HEK293 (cell line): ENCODE results near the gene C10orf67.
A peak's percentile ranks its signal among the peaks of the same experiment; 100 is the strongest.

Experiments used
- GLIS1 ChIP-seq: fragments of 450-650 bp; formaldehyde crosslinking; IDR thresholded peaks from 2 replicates; pipeline ENCODE4 v1.5.1; 2016; ENCODE audit warnings: missing biosample characterization, missing genetic modification characterization
- HOXA7 ChIP-seq: sonication (generic); formaldehyde crosslinking; IDR thresholded peaks from 2 replicates; pipeline ENCODE4 v1.8.1; 2022; ENCODE audit warnings: missing genetic modification reagents, borderline replicate concordance
- KLF16 ChIP-seq: fragments of 450-650 bp; formaldehyde crosslinking; IDR thresholded peaks from 2 replicates; pipeline ENCODE4 v1.5.1; 2017; ENCODE audit warnings: missing biosample characterization, missing genetic modification characterization
- OVOL3 ChIP-seq: fragments of 450-650 bp; formaldehyde crosslinking; IDR thresholded peaks from 2 replicates; pipeline ENCODE4 v1.5.1; 2016; ENCODE audit warnings: missing biosample characterization, missing genetic modification characterization
- TRIM28 ChIP-seq: IDR thresholded peaks from 2 replicates; pipeline ENCODE4 v1.6.1; 2011; ENCODE audit warnings: low read length, control low read depth, borderline replicate concordance
- WT1 ChIP-seq: fragments of 450-650 bp; formaldehyde crosslinking; IDR thresholded peaks from 2 replicates; pipeline ENCODE4 v1.5.1; 2016; ENCODE audit warnings: missing biosample characterization, missing genetic modification characterization
- ZBTB8A ChIP-seq: fragments of 450-650 bp; formaldehyde crosslinking; IDR thresholded peaks from 2 replicates; pipeline ENCODE4 v1.5.1; 2016; ENCODE audit warnings: missing biosample characterization, missing genetic modification characterization
- ZNF175 ChIP-seq: fragments of 450-650 bp; formaldehyde crosslinking; IDR thresholded peaks from 2 replicates; pipeline ENCODE4 v1.5.1; 2016; ENCODE audit warnings: missing biosample characterization, missing genetic modification characterization
- ZNF211 ChIP-seq: fragments of 450-650 bp; formaldehyde crosslinking; IDR thresholded peaks from 2 replicates; pipeline ENCODE4 v1.5.1; 2016; ENCODE audit warnings: low read depth, missing biosample characterization, missing genetic modification characterization
- ZNF223 ChIP-seq: fragments of 450-650 bp; formaldehyde crosslinking; IDR thresholded peaks from 2 replicates; pipeline ENCODE4 v1.5.1; 2016; ENCODE audit warnings: missing biosample characterization, missing genetic modification characterization
- ZNF302 ChIP-seq: fragments of 450-650 bp; formaldehyde crosslinking; IDR thresholded peaks from 2 replicates; pipeline ENCODE4 v1.5.1; 2016; ENCODE audit warnings: missing biosample characterization, missing genetic modification characterization, low read depth
- ZNF350 ChIP-seq: fragments of 450-650 bp; formaldehyde crosslinking; IDR thresholded peaks from 2 replicates; pipeline ENCODE4 v1.5.0; 2017; ENCODE audit warnings: missing biosample characterization, mild to moderate bottlenecking, missing genetic modification characterization
- ZNF391 ChIP-seq: fragments of 450-650 bp; formaldehyde crosslinking; IDR thresholded peaks from 2 replicates; pipeline ENCODE4 v1.5.1; 2016; ENCODE audit warnings: low read depth, missing biosample characterization, missing genetic modification characterization, borderline replicate concordance
- ZNF394 ChIP-seq: fragments of 450-650 bp; formaldehyde crosslinking; IDR thresholded peaks from 2 replicates; pipeline ENCODE4 v1.5.1; 2016; ENCODE audit warnings: missing biosample characterization, missing genetic modification characterization, mild to moderate bottlenecking, moderate library complexity, borderline replicate concordance
- ZNF426 ChIP-seq: fragments of 450-650 bp; formaldehyde crosslinking; IDR thresholded peaks from 2 replicates; pipeline ENCODE4 v1.5.1; 2017; ENCODE audit warnings: missing biosample characterization, missing genetic modification characterization, mild to moderate bottlenecking, inconsistent platforms, moderate library complexity
- ZNF501 ChIP-seq: fragments of 450-650 bp; formaldehyde crosslinking; IDR thresholded peaks from 2 replicates; pipeline ENCODE4 v1.5.1; 2016; ENCODE audit warnings: missing biosample characterization, missing genetic modification characterization
- ZNF544 ChIP-seq: fragments of 450-650 bp; formaldehyde crosslinking; IDR thresholded peaks from 2 replicates; pipeline ENCODE4 v1.5.0; 2017; ENCODE audit warnings: missing biosample characterization, missing genetic modification characterization
- ZNF549 ChIP-seq: fragments of 450-650 bp; IDR thresholded peaks from 2 replicates; pipeline ENCODE4 v1.5.1; 2018; ENCODE audit warnings: missing biosample characterization, missing genetic modification characterization, mild to moderate bottlenecking, inconsistent platforms, moderate library complexity
- ZNF555 ChIP-seq: fragments of 450-650 bp; formaldehyde crosslinking; conservative IDR thresholded peaks from 2 replicates; pipeline ENCODE4 v1.5.1; 2017; ENCODE audit warnings: missing biosample characterization, mild to moderate bottlenecking, missing genetic modification characterization, inconsistent platforms
- ZNF571 ChIP-seq: fragments of 450-650 bp; formaldehyde crosslinking; IDR thresholded peaks from 2 replicates; pipeline ENCODE4 v1.5.0; 2017; ENCODE audit warnings: missing biosample characterization, missing genetic modification characterization
- ZNF596 ChIP-seq: fragments of 450-650 bp; IDR thresholded peaks from 2 replicates; pipeline ENCODE4 v1.5.0; 2018; ENCODE audit warnings: missing biosample characterization, mild to moderate bottlenecking, missing genetic modification characterization, moderate library complexity
- ZNF776 ChIP-seq: fragments of 450-650 bp; formaldehyde crosslinking; IDR thresholded peaks from 2 replicates; pipeline ENCODE4 v1.5.0; 2017; ENCODE audit warnings: missing biosample characterization, missing genetic modification characterization, borderline replicate concordance
- ZNF837 ChIP-seq: fragments of 450-650 bp; formaldehyde crosslinking; IDR thresholded peaks from 2 replicates; pipeline ENCODE4 v1.5.1; 2016; ENCODE audit warnings: missing biosample characterization, missing genetic modification characterization
- TF ChIP-seq, protein P1 (sequence below): fragments of 450-650 bp; formaldehyde crosslinking; IDR thresholded peaks from 2 replicates; pipeline ENCODE4 v1.5.1; 2016; ENCODE audit warnings: missing biosample characterization, missing genetic modification characterization
- TF ChIP-seq, protein P2 (sequence below): fragments of 450-650 bp; formaldehyde crosslinking; IDR thresholded peaks from 2 replicates; pipeline ENCODE4 v1.5.1; 2016; ENCODE audit warnings: missing biosample characterization, missing genetic modification characterization
- TF ChIP-seq, protein P3 (sequence below): fragments of 450-650 bp; formaldehyde crosslinking; IDR thresholded peaks from 2 replicates; pipeline ENCODE4 v1.5.1; 2017; ENCODE audit warnings: missing biosample characterization, missing genetic modification characterization
- TF ChIP-seq, protein P4 (sequence below): fragments of 450-650 bp; formaldehyde crosslinking; IDR thresholded peaks from 2 replicates; pipeline ENCODE4 v1.5.1; 2016; ENCODE audit warnings: missing biosample characterization, missing genetic modification characterization, borderline replicate concordance
- TF ChIP-seq, protein P5 (sequence below): fragments of 450-650 bp; formaldehyde crosslinking; conservative IDR thresholded peaks from 2 replicates; pipeline ENCODE4 v1.5.1; 2016; ENCODE audit warnings: low read depth, missing biosample characterization, missing genetic modification characterization

Gene C10orf67

DNA sequence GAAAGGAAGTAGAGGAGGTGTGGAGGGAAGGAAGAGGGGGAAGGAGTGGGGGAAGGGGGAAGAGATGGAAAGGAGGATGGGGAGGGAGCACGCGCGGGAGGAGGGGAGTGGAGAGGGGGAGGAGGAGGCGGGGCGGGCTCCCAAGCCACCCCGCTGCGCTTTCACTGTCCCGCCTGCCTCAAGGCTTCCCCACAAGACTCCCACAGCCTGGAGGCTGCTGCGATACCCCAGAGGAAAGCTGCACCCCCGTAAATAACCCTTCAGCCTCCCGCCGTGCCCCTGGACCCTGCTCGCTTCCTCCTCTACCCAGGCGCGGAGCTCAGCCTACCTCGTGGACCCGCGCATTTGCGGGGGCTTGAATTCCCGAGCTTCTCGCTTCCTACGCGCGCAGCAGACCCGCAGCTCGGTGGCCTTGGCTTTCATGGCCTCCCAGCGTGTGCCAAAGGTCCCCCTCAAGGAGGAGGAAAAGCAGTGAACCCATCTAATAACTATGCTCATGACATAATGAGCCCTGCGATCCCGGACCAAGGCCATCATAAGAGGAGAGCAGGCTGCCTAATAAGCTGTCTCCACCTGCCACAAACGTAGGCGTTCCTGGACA lies at the start of gene C10orf67 (continued):
- TF ChIP-seq, protein P1, sequence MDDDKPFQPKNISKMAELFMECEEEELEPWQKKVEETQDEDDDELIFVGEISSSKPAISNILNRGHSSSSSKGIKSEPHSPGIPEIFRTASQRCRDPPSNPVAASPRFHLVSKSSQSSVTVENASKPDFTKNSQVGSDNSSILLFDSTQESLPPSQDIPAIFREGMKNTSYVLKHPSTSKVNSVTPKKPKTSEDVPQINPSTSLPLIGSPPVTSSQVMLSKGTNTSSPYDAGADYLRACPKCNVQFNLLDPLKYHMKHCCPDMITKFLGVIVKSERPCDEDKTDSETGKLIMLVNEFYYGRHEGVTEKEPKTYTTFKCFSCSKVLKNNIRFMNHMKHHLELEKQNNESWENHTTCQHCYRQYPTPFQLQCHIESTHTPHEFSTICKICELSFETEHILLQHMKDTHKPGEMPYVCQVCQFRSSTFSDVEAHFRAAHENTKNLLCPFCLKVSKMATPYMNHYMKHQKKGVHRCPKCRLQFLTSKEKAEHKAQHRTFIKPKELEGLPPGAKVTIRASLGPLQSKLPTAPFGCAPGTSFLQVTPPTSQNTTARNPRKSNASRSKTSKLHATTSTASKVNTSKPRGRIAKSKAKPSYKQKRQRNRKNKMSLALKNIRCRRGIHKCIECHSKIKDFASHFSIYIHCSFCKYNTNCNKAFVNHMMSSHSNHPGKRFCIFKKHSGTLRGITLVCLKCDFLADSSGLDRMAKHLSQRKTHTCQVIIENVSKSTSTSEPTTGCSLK (tag by site-specific recombination): no peak
- TF ChIP-seq KLF16 (tag by site-specific recombination): peak; percentile 63; the same call in 1 of the 2 replicates
- no peak for TF ChIP-seq ZNF544 (tag by site-specific recombination)
- TF ChIP-seq ZNF596: no peak
- TF ChIP-seq ZNF350 (tag by site-specific recombination): no peak
- peak; percentile 93 for TF ChIP-seq WT1 (tag by site-specific recombination)
- 0 out of 2 replicates have a peak, but pooled peaks have one; percentile 29 for TF ChIP-seq OVOL3 (tag by site-specific recombination)
- peak; percentile 93 for TF ChIP-seq GLIS1 (tag by site-specific recombination)
- TF ChIP-seq, protein P2, sequence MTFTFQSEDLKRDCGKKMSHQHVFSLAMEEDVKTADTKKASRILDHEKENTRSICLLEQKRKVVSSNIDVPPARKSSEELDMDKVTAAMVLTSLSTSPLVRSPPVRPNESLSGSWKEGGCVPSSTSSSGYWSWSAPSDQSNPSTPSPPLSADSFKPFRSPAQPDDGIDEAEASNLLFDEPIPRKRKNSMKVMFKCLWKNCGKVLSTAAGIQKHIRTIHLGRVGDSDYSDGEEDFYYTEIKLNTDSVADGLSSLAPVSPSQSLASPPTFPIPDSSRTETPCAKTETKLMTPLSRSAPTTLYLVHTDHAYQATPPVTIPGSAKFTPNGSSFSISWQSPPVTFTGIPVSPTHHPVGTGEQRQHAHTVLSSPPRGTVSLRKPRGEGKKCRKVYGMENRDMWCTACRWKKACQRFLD (tag by site-specific recombination): no peak
- TF ChIP-seq ZBTB8A (tag by site-specific recombination): peak; percentile 75
- no peak for TF ChIP-seq ZNF837
- TF ChIP-seq ZNF776 (tag by site-specific recombination): no peak
- TF ChIP-seq ZNF175 (tag by site-specific recombination): no peak
- no peak for TF ChIP-seq HOXA7 (CRISPR knock-in tag)
- no peak for TF ChIP-seq ZNF555 (tag by site-specific recombination)
- TF ChIP-seq, protein P3, sequence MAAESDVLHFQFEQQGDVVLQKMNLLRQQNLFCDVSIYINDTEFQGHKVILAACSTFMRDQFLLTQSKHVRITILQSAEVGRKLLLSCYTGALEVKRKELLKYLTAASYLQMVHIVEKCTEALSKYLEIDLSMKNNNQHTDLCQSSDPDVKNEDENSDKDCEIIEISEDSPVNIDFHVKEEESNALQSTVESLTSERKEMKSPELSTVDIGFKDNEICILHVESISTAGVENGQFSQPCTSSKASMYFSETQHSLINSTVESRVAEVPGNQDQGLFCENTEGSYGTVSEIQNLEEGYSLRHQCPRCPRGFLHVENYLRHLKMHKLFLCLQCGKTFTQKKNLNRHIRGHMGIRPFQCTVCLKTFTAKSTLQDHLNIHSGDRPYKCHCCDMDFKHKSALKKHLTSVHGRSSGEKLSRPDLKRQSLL (tag by site-specific recombination): peak; percentile 22; the same call in 1 of the 2 replicates
- TF ChIP-seq, protein P4, sequence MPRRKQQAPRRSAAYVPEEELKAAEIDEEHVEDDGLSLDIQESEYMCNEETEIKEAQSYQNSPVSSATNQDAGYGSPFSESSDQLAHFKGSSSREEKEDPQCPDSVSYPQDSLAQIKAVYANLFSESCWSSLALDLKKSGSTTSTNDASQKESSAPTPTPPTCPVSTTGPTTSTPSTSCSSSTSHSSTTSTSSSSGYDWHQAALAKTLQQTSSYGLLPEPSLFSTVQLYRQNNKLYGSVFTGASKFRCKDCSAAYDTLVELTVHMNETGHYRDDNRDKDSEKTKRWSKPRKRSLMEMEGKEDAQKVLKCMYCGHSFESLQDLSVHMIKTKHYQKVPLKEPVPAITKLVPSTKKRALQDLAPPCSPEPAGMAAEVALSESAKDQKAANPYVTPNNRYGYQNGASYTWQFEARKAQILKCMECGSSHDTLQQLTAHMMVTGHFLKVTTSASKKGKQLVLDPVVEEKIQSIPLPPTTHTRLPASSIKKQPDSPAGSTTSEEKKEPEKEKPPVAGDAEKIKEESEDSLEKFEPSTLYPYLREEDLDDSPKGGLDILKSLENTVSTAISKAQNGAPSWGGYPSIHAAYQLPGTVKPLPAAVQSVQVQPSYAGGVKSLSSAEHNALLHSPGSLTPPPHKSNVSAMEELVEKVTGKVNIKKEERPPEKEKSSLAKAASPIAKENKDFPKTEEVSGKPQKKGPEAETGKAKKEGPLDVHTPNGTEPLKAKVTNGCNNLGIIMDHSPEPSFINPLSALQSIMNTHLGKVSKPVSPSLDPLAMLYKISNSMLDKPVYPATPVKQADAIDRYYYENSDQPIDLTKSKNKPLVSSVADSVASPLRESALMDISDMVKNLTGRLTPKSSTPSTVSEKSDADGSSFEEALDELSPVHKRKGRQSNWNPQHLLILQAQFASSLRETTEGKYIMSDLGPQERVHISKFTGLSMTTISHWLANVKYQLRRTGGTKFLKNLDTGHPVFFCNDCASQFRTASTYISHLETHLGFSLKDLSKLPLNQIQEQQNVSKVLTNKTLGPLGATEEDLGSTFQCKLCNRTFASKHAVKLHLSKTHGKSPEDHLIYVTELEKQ: peak; percentile 21; the same call in 1 of the 2 replicates
- TF ChIP-seq ZNF426: no peak
- no peak for TF ChIP-seq ZNF223 (tag by site-specific recombination)
- TF ChIP-seq ZNF501 (tag by site-specific recombination): peak; percentile 42; the same call in 1 of the 2 replicates
- TF ChIP-seq ZNF549 (tag by site-specific recombination): no peak
- TF ChIP-seq ZNF394 (tag by site-specific recombination): no peak
- no peak for TF ChIP-seq ZNF571 (tag by site-specific recombination)
- TF ChIP-seq, protein P5, sequence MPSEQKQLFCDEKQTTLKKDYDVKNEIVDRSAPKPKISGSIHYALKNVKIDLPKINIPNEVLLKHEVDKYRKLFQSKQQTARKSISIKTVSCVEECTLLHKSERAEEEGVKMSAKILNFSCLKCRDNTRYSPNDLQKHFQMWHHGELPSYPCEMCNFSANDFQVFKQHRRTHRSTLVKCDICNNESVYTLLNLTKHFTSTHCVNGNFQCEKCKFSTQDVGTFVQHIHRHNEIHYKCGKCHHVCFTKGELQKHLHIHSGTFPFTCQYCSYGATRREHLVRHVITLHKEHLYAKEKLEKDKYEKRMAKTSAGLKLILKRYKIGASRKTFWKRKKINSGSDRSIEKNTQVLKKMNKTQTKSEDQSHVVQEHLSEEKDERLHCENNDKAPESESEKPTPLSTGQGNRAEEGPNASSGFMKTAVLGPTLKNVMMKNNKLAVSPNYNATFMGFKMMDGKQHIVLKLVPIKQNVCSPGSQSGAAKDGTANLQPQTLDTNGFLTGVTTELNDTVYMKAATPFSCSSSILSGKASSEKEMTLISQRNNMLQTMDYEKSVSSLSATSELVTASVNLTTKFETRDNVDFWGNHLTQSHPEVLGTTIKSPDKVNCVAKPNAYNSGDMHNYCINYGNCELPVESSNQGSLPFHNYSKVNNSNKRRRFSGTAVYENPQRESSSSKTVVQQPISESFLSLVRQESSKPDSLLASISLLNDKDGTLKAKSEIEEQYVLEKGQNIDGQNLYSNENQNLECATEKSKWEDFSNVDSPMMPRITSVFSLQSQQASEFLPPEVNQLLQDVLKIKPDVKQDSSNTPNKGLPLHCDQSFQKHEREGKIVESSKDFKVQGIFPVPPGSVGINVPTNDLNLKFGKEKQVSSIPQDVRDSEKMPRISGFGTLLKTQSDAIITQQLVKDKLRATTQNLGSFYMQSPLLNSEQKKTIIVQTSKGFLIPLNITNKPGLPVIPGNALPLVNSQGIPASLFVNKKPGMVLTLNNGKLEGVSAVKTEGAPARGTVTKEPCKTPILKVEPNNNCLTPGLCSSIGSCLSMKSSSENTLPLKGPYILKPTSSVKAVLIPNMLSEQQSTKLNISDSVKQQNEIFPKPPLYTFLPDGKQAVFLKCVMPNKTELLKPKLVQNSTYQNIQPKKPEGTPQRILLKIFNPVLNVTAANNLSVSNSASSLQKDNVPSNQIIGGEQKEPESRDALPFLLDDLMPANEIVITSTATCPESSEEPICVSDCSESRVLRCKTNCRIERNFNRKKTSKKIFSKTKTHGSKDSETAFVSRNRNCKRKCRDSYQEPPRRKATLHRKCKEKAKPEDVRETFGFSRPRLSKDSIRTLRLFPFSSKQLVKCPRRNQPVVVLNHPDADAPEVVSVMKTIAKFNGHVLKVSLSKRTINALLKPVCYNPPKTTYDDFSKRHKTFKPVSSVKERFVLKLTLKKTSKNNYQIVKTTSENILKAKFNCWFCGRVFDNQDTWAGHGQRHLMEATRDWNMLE (tag by site-specific recombination): no peak
- no peak for TF ChIP-seq ZNF302 (tag by site-specific recombination)
- no peak for TF ChIP-seq ZNF211 (tag by site-specific recombination)
- TF ChIP-seq TRIM28: no peak
- peak; percentile 67 for TF ChIP-seq ZNF391 (tag by site-specific recombination)
